HG03196 (cell line): ENCODE results near the gene FXYD6.
A peak's percentile ranks its signal among the peaks of the same experiment; 100 is the strongest.

Source experiments
- ATAC-seq: cut with Tn5 transposase; IDR thresholded peaks from one replicate; pipeline ENCODE4 v1.9.1; 2021; ENCODE audit not compliant: unreplicated experiment

FXYD6 gene

DNA sequence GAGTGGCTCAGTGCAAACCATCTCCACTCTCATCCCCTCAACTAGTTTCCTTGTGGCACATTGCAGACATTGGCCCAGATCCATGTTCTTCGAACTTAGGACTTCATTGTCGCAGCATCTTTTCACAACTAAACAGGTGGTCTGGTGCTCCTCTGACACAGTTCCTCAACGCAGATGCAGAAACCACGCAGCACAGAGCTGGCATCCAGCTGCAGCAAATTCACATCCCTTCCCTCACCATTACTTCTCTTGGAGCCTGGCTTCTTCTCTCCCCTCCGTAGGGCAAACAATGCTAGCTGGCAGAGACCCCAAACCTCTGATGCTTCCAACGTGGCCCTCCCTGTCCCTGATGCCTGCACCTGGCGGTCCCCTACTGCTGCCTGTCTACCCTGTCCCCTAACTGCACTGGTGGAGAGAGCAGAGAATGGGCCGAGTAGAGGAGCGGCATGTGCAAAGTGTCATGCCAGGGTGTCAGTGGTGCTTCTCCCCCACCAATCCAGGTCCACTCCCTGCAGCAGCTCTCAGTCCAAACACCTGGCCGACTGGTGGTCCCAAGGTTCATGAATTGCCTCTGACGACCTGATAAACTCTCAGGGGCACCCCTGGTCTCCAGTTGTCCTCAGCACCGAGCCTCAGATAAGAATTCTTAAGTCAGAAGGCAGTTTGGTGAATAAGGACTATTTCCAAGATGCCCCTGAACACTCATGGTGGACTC is 34.6 kb upstream of the FXYD6 start:
- no peak for ATAC-seq

DNA sequence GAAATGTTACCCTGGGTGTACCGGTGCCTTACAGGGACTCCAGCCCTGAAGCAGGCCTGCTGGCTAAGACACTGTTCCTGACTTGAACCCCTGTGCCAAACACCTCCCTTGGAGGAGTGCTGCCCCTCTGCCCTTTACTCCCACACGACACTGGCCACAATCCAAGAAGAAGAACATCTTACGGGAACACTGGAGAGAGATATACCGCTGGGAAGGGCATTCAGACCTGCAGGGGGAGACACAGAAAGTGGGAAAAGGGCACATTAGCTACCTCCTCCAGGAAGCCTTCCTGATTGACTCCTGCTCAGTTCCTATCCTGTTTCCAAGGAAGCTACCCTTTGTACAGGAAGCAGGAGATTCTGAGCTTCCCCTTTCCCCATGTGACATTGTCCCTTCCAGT is 34.1 kb upstream of the FXYD6 start:
- no peak for ATAC-seq

DNA sequence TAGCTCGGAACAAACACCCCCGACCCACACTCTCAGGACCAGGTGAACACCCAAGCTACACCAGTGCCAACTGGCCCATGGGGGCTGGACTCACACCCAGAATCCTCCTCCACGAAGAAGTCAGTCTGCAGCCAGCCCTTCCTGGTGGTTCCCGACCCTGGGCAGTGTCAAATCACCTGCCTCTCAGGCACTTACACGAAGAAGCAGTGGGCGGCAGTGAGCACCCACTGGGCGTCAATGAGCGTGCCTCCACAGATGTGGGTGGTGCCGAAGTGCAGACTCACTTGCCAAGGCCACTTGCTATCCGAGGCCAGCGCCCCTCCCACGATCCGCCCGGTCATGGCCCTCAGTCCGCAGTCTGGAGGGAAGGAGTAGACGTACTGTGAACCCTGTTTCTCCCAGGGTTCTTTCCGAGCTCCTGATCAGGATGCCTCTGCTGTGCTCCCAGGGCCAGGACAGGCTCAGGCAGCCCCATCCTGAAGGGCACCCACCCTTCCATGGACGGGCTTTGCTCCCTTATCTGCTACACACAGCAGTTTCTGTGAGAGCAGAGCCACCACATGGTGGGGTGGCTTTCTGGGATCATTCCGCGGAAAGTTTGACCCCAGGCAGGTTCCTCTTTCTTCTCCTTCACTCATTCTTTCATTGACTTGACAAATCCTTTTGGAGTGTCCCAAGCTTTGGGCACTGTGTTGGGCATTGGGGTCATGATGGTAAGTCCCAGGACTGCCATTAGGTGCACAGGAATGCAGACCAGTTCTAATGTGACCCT is 33.3 kb upstream of the FXYD6 start:
- no peak for ATAC-seq

DNA sequence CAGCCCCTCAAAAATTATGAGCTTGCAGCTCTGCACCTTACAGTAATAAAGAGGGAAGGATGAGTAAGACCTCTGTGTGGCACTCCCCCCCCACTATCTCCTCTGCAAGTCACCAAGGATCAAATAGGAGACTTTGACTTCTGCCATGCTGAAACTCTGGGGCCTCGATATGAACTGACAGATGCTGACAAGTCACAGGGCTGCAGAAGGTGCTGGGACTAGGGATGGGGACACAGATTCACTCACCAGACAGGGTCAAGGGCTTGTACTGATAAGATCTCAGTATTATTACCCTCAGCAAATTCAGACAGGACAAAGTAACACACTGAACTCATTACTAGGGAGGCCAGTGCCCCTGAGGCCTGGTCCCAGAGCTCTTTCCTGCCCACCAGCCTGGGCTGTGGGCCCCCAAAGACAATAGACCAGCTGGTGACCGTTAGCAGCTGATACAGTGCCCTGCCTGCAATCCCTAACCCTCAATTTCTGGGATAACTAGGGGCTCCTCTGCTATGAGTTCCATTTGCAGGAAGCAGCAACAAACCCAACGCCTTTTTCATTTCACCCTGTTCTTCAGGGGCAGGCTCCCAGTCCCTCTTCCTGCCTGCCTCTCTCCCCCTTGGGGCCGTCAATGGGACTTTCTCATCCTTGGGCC is 32.6 kb upstream of the FXYD6 start:
- no peak for ATAC-seq

DNA sequence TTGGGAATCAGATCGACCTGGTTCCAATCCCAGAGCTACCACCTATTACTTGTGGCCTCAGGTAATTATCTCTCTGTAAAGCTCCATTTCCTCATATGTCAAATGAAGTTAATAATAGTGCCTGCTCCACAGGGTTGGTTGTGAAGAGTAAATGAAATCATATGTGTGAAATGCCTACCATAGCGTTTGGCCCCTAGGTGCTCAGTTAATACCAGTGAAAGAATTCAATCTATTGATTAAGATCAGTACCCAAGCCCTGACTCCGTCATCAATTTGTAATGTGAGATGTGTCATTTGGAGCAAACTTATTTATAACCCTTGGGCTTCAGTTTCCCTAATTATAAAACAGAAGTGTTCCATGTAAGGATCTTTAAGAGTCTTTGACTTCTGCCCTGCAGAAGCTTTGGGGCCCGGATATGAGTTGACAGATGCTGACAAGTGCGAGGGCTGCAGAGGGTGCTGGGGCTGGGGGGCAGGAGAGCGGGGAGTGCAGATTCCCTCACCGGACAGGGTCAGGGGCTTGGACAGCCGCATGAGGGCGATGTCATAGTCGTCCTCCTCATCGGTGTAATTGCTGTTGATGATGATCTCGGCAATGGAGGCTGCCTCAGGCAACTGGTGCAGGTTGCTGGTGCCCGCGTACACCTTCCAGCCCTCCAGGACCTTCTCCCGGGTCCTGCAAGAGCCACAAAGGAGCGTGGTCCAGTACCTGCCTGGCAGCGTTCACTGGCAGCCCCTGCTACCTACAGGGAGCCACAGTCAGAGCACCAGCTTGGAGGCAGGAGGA is 31.8 kb upstream of the FXYD6 start:
- ATAC-seq = no peak

DNA sequence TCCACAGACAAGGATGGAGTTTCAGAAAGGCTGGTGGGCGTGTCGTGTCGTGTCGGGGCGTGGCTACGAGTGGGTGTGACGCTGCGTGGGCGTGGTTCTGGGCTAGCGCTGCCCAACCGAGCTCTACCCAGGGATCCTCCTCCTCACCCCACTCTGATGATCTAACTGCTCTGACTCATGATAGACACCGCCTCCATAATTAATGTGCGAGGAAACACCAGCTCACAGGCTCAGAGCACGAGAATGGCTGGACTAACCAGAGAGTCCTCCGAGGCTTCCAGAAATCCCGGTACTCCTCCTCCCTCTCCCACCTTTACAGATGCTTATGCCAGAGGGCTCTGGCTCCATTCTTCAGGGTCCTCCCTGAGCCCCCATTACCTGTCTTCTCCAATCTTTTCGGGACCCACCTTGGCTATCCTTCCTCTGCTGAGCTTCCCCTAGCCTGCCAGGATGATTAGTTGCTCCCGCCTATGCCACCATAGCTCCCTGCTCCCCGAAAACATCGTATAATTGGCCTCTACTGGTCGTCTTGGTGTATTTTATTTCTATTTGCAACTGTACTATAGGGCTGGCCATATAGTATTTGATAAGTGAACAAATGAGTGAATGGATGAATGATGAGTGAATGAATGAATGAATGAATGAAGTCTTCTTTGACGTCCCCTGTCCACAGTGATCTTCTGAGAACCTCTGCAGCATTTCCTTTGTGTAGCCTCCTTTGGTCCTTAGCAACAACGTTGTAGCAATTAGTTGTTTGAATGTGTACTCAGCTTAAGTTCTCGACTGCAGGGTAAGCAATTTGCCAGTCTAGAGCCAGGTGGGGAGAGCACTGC is 31.0 kb upstream of the FXYD6 start:
- no peak for ATAC-seq

DNA sequence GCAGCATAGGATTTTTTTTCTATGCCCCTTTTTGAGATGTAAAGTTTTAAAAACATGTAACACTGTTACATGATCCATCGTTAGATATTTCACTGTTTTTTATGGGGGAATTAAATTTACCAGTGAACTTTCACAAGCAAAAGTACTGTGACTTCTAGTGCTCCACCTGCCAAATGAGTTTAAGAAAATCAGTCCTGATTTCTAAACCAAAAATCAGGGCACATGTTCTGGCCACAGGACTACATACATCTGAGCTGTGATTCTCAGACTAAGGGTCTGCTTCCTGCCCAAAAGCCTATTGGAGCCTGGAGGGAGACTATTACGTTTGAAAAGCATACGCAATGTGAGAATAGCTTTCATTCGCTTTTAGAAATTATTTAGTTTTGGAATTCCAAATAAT is 30.3 kb upstream of the FXYD6 start:
- ATAC-seq = no peak

DNA sequence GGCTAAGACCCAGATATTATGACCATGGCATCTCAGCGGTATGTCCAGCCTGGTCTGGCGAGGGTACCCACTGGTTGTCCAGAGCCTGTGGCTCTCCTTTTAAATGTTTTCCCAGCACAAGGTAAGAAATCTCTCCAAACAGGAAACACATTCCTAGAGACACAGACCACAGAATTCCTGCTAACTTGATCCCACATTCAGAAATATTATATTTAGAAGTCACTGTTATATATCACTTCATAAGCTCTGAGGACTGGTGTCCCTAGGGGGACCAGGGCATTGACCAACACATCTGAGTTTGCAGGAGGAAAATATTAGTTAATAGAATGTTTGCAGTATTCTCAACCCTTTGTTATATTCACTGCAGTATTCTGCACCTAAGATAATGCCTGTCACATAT is 29.7 kb upstream of the FXYD6 start:
- no peak for ATAC-seq

DNA sequence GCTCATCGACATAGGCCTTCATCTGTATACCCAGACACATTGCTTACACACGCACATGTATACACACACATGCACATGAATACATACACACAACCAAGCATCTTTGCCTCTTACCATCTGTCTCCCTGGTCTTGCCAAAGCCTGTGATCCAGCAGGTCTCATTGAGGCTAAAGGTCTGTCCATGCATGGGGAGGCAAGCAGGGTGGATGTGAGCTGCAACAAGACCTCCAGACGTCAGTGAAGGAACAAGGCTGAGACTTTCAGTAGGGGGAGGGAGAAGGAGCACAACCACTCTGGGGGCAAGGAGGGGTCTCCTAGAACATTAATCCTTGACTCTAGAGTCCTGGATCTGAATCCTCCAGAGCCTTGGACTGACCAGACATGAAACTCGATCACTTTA is 29.1 kb upstream of the FXYD6 start:
- ATAC-seq = no peak

DNA sequence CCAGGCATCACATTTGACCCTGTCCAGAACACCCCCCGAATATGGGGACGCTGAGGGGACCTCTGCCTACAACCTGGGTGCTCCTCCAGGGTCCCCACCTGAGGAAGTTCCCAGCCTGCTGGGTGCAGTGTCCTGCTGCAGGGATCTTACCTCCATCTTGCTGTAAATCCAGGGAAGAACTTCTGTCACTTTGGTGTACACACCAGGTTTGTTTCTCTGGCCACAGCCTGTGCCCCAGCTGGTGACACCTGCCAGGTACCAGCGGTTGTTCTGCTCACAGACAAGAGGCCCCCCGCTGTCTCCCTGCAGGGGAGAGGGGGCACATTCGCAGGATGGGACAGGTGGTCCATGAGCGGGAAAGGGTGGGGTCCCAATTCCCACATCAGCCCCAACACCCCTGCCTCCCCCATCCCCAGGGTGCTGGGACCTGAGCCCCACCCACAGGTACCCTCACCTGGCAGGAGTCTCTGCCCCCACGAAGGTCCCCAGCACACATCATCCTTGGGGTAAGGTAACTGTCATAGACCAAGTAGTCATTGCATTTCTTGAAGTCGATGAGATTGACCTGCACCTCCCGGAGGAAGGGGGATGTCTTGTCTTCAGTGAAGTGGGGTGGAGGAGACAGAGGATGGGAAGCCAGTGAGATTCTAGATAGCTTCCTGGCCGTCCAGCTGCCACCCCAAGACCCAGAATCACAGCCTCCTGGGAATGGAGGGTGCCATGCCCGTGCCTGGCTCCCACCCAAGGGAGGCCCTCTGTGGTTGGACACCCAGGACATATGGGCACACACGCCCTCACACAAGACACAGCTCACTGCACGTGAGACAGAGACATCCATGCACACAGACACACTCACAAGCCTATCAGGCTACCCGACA is 27.3 kb upstream of the FXYD6 start:
- no peak for ATAC-seq

DNA sequence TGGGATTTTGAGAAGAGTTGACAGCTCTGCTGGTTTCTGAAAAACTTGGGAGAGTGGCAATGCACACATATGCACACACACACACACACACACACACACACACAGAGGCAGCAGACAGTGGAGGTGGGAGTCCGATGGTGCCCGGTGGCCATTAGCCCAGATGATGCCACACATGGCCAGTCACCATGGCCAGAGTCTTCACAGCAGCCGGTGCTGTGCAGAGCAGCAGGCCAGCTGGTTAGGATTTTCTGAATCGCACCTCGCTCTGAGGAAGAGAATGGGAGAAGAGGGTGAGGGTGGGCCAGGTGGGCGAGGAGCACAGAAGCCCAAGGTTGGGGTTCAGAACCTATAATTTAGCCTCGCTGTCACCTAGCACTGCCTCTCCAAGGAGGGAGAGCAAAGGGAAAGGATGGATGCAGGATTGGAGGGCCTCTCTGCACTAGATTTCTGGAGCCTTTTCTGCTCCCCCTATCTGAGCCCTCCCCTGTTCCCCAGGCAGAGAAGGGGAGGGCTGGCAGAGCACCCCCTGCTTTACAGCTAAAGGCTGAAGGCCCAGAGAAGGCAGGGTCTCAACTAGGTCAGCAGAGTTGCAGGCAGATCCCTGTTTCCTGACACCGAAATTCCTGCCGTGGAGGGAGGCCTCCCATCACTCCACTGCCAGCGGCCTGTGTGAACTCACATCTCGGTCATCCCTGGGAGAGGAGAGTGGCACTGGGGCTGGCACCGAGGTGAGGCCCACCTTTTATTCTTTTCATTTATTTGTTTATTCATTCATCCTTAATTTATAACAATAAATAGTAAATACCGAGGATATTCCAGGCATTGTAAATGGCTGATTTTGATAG is 25.8 kb upstream of the FXYD6 start:
- no peak for ATAC-seq

DNA sequence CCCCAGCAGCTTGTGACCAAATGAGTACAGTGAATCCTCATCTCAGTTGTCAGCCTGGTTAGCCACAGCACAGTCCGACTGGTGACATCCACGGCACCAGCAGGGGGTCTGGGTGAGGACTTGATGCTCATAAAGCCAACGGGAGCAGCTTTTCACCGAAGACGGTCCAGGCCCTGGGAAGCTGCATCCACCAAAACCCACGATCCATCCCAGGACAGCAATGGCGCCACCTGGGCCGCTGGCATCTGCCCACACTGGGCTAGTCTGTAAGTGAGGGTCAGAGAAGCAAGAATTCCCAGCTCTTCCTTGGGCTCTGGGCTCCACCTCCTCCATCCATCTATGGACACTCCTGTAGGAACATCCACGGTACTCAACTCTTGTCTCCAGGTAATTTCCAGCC is 25.1 kb upstream of the FXYD6 start:
- ATAC-seq = no peak

DNA sequence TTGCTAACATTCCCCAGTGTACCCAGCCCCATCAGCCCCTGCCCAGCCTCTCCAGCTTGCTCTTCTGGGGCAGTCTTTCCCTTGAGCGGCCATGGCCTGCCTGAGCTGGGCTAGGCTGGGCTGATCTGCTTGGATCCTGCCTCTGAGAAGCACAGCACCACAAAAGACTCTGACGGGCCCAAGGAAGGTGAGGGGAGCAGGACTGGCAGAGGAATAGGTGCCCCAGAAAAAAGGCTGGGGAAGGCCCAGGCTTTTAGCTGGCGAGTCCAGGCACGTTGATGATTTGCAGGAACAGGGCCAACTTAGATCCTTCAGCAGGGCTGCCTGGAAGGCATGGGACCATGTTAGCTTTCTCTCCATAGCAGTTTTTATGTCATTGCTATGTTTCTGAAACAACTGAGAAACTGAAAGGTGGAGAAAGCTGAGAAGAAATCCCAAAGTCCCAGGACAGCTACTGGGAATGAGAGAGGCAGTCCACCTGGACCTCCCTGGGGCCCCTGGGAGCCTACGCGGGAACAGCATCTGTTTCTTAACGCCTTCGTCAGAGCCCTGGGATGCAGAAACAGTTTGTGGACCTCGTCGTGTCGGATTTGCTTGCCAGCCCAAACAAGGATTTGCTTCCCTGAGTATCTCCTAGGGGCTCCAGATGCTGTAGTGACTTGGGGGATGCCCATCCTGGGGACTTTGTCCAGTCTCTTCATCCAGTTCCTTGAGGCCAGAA is 24.4 kb upstream of the FXYD6 start:
- ATAC-seq = no peak

DNA sequence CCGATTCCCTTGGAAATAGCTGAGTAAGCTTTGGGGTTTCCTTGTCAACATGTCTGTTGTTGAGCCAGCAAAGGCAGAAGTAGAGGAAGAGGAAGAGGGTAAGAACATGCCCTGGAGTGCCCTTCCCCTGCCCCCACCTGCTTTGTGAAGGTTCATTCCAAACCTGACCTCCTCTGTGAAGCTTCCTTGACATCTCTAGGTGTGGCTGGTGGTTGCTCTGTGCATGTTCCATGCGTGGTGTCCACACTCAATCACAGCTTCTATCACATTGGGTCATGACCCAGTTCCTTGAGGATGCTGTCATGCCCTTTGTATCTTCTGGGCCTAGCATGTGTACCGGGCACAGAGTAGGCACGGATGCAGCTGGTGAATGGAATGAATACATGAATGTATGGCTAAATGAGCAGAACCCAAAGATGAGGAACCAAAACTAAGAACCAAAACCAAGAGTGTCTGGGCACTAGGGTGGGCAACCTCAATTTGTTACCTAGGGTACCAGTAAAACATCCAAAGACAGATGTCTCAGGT is 23.7 kb upstream of the FXYD6 start:
- peak; percentile 54 for ATAC-seq

DNA sequence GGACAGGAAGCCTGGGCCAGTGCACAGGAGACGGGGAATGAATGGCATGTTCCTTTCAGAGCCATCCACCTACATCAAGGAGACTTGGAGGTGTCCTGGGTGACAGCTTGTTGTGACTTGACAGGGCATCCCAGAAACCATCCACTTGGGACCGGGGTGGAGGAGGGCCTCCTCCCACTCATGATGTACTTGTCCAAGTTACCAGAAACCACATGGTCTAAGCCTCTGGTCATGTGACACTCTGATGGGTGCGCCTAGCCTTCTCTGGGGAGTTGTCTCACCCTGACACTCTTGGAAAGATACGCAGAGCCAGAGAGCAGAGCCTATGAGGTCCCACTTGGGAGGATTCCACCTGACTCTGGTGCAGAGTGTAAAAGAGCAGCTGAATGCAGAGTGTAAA is 21.6 kb upstream of the FXYD6 start:
- no peak for ATAC-seq

DNA sequence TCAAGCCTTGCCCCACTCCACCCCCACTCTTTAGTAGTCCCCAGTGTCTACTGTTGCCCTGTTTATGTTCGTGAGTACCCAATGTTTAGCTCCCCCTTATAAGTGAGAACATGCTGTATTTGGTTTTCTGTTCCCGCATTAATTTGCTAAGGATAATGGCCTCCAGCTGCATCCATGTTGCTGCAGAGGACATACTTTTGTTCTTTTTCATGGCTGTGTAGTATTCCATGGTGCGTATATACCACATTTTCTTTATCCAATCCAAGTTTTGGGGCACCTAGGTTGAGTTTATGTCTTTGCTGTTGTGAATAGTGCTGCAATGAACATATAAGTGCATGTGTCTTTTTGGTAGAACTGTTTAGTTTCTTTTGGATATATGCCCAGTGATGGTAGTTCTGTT is 16.2 kb upstream of the FXYD6 start:
- no peak for ATAC-seq

DNA sequence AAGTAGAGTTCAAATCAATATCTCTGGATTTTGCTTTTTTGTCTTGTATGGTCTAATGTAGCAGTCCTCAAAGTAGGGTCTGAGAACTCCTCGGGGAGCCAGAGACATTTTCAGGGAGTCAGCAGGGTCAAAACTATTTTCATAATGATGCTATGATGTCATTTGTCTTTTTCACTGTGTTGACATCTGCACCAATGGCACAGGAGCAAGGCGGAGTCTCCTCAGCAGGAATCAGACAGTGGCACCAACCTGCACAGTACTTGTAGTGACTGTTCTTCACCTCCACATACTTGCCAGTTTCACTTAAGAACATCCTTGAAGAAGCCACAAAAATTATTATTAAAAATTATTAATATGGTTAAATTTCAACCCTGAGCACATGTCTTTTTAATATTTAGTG is 14.9 kb upstream of the FXYD6 start:
- no peak for ATAC-seq

DNA sequence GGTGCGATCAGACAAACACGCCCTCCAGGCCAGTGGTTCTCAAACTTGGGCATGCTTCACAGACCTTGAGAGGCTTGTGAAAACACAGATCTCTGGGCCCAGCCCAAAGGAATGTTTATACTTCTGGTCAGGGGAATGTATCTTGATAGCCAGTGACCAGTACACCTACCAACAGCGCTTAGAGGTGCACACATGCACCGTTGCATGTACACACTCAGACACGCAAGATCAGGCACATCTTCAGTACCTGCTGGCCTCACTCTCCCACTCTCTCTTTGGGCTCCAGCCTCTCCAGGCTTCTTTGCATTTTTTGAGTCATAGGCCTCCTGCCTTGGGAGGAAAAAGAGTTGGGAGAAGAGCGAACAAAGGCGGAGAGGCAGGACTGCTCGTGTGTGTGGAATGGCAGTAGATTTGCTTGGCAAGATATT is 11.7 kb upstream of the FXYD6 start:
- ATAC-seq = no peak
